Mesenchymal stem cell (in vitro differentiated cells and primary cell): Measurements from ENCODE around the gene CHCHD4.

ENCODE experiments used
- DNase-seq: peaks from one replicate; pipeline ENCODE4 v3.0.0-alpha.2; 2013
- H2AFZ ChIP-seq: one replicate; pipeline ENCODE4 v1.6.1; 2013; ENCODE audit warnings: low read depth, mild to moderate bottlenecking, control low read depth, inconsistent platforms, low read length, moderate library complexity
- H2AK5ac ChIP-seq: 2 replicates; pipeline ENCODE4 v1.6.1; 2013; ENCODE audit warnings: low read length, moderate library complexity, mild to moderate bottlenecking, inconsistent platforms; ENCODE audit not compliant: severe bottlenecking
- H2BK120ac ChIP-seq: one replicate; pipeline ENCODE4 v1.6.1; 2013; ENCODE audit warnings: low read depth, mild to moderate bottlenecking, inconsistent platforms, low read length, moderate library complexity
- H2BK12ac ChIP-seq, 2 experiments: one replicate each; pipeline ENCODE4 v1.6.1; 2013; ENCODE audit warnings: inconsistent platforms in 2 of 2, low read length in 2 of 2, mild to moderate bottlenecking in 2 of 2, moderate library complexity in 2 of 2, control low read depth in 1 of 2
- H2BK15ac ChIP-seq: one replicate; pipeline ENCODE4 v1.6.1; 2013; ENCODE audit warnings: mild to moderate bottlenecking, low read depth, inconsistent platforms; ENCODE audit not compliant: poor library complexity, severe bottlenecking
- H2BK5ac ChIP-seq: 2 replicates; pipeline ENCODE4 v1.6.1; 2013; ENCODE audit warnings: low read depth, mild to moderate bottlenecking, low read length, control low read depth, inconsistent platforms; ENCODE audit not compliant: poor library complexity, severe bottlenecking
- H3K14ac ChIP-seq, 2 experiments: one replicate each; pipeline ENCODE4 v1.6.1; 2013; ENCODE audit warnings: inconsistent platforms in 2 of 2, low read length in 2 of 2, control low read depth in 1 of 2, mild to moderate bottlenecking in 1 of 2, moderate library complexity in 1 of 2
- H3K18ac ChIP-seq, 2 experiments: one replicate each; pipeline ENCODE4 v1.6.1; 2013; ENCODE audit warnings: inconsistent platforms in 2 of 2, low read length in 2 of 2, control low read depth in 1 of 2, low read depth in 1 of 2, mild to moderate bottlenecking in 1 of 2
- H3K23ac ChIP-seq, 2 experiments: one replicate each; pipeline ENCODE4 v1.6.1; 2013; ENCODE audit warnings: inconsistent platforms in 2 of 2, low read length in 2 of 2, mild to moderate bottlenecking in 2 of 2, moderate library complexity in 2 of 2, control low read depth in 1 of 2
- H3K27ac ChIP-seq: 2 replicates; pipeline ENCODE4 v1.5.1; 2013; ENCODE audit warnings: mild to moderate bottlenecking, moderate library complexity, low read length, control low read depth, inconsistent platforms; ENCODE audit not compliant: poor library complexity, severe bottlenecking
- H3K27me3 ChIP-seq, 2 experiments: 2 replicates each; pipeline versions ENCODE4 v1.6.1 to v1.7.0; 2013; ENCODE audit warnings: low read length in 2 of 2, mild to moderate bottlenecking in 2 of 2, moderate library complexity in 2 of 2, control low read depth in 1 of 2, inconsistent platforms in 1 of 2; ENCODE audit not compliant: control insufficient read depth in 1 of 2, insufficient read depth in 1 of 2
- H3K36me3 ChIP-seq, 2 experiments: 2 replicates each; pipeline versions ENCODE4 v1.6.1 to v1.7.0; 2013; ENCODE audit warnings: low read length in 2 of 2, control low read depth in 1 of 2, inconsistent platforms in 1 of 2, low read depth in 1 of 2, mild to moderate bottlenecking in 1 of 2; ENCODE audit not compliant: insufficient read depth in 2 of 2, control insufficient read depth in 1 of 2
- H3K4ac ChIP-seq, 2 experiments: one replicate each; pipeline ENCODE4 v1.6.1; 2013; ENCODE audit warnings: inconsistent platforms in 2 of 2, low read length in 2 of 2, mild to moderate bottlenecking in 2 of 2, moderate library complexity in 2 of 2, control low read depth in 1 of 2, low read depth in 1 of 2
- H3K4me1 ChIP-seq: 2 replicates; pipeline ENCODE4 v1.6.1; 2013; ENCODE audit warnings: low read depth, low read length, control low read depth; ENCODE audit not compliant: control insufficient read depth, insufficient read depth
- H3K4me2 ChIP-seq: 2 replicates; pipeline ENCODE4 v1.6.1; 2013; ENCODE audit warnings: low read length, mild to moderate bottlenecking, inconsistent platforms; ENCODE audit not compliant: poor library complexity, severe bottlenecking
- H3K4me3 ChIP-seq, 2 experiments: 2 replicates each; pipeline versions ENCODE4 v1.5.1 to v1.7.0; 2013; ENCODE audit warnings: low read length in 2 of 2, mild to moderate bottlenecking in 2 of 2, control low read depth in 1 of 2, low read depth in 1 of 2; ENCODE audit not compliant: insufficient read depth in 1 of 2
- H3K79me1 ChIP-seq: replicated peaks from 2 replicates; pipeline ENCODE4 v1.6.1; 2013; ENCODE audit warnings: mild to moderate bottlenecking, control low read depth, low read length, inconsistent platforms; ENCODE audit not compliant: poor library complexity, severe bottlenecking
- H3K9ac ChIP-seq: 2 replicates; pipeline ENCODE4 v1.7.0; 2013; ENCODE audit warnings: mild to moderate bottlenecking, low read length, moderate library complexity
- H3K9me3 ChIP-seq: 2 replicates; pipeline ENCODE4 v1.7.0; 2013; ENCODE audit warnings: mild to moderate bottlenecking, low read length; ENCODE audit not compliant: control insufficient read depth
- H4K8ac ChIP-seq: one replicate; pipeline ENCODE4 v1.6.1; 2013; ENCODE audit warnings: inconsistent platforms, mild to moderate bottlenecking, low read length, moderate library complexity
- H4K91ac ChIP-seq: one replicate; pipeline ENCODE4 v1.6.1; 2013; ENCODE audit warnings: mild to moderate bottlenecking, low read length, inconsistent platforms
- whole genome bisulfite sequencing: methylation state at CpG from one replicate; pipeline ENCODE4 v1.1.7; 2013; ENCODE audit warnings: mixed read lengths; 5-methylcytosine and 5-hydroxymethylcytosine counted together

CHCHD4 gene

GRCh38 chr3:14156201-14156600 is 31.5 kb upstream of the CHCHD4 start:
- no peaks in the 10 kb centered on the region for H3K27me3 ChIP-seq
- H2BK12ac ChIP-seq = no peak overlapping the region
- WGBS = 96% methylated on average over 7 of the region's 7 CpGs
- no peak overlapping the region for H3K14ac ChIP-seq
- no peak overlapping the region for H4K91ac ChIP-seq
- no peak overlapping the region for H2BK15ac ChIP-seq
- no peak overlapping the region for H2BK5ac ChIP-seq
- H3K36me3 ChIP-seq = peaks cover 65 to 95% of the 10 kb centered on the region in 2 experiments
- H4K8ac ChIP-seq = no peak overlapping the region
- no peak overlapping the region for H3K4ac ChIP-seq
- no peak overlapping the region for H2BK120ac ChIP-seq
- no peak overlapping the region for H3K9ac ChIP-seq
- peaks cover 2% of the 10 kb centered on the region for H3K4me1 ChIP-seq
- H3K9me3 ChIP-seq = peaks cover 6% of the 10 kb centered on the region
- no peak for DNase-seq
- no peak overlapping the region for H3K4me2 ChIP-seq
- no peak overlapping the region for H3K23ac ChIP-seq
- H3K27ac ChIP-seq = no peak overlapping the region
- no peak overlapping the region for H2AK5ac ChIP-seq
- no peak overlapping the region for H2AFZ ChIP-seq
- no peak overlapping the region for H3K4me3 ChIP-seq
- H3K79me1 ChIP-seq = peaks cover 60% of the 10 kb centered on the region
- no peak overlapping the region for H3K18ac ChIP-seq

GRCh38 chr3:14154895-14155440 is 30.3 kb upstream of the CHCHD4 start:
- Histone ChIP-seq H2AFZ (no peak overlapping the region), H3K27ac (no peak overlapping the region), H3K27me3 (no peaks in the 10 kb centered on the region), H2BK12ac (no peak overlapping the region), H3K4me1 (peaks cover 2% of the 10 kb centered on the region), H2BK15ac (no peak overlapping the region), H3K18ac (no peak overlapping the region), H3K36me3 (peaks cover 73 to 94% of the 10 kb centered on the region in 2 experiments), H3K4me2 (no peak overlapping the region), H4K8ac (no peak overlapping the region), H2BK5ac (no peak overlapping the region), H3K9ac (no peak overlapping the region), H2AK5ac (no peak overlapping the region), H3K79me1 (peaks cover 55% of the 10 kb centered on the region), H3K23ac (no peak overlapping the region), H3K4me3 (no peak overlapping the region), H3K4ac (no peak overlapping the region), H4K91ac (no peak overlapping the region), H2BK120ac (no peak overlapping the region), H3K14ac (no peak overlapping the region), H3K9me3 (no peaks in the 10 kb centered on the region)
- WGBS = 87% methylated on average over 7 of the region's 7 CpGs
- no peak for DNase-seq

- peaks cover 2% of the 10 kb centered on the region for H3K4me1 ChIP-seq
- no peak overlapping the region for H3K14ac ChIP-seq
- no peak overlapping the region for H4K8ac ChIP-seq
- no peak overlapping the region for H2BK12ac ChIP-seq
- no peak overlapping the region for H2BK5ac ChIP-seq
- no peak overlapping the region for H3K23ac ChIP-seq
- H2BK15ac ChIP-seq = no peak overlapping the region
- H2AFZ ChIP-seq = no peak overlapping the region
- no peaks in the 10 kb centered on the region for H3K9me3 ChIP-seq
- no peak overlapping the region for H4K91ac ChIP-seq
- no peak overlapping the region for H2AK5ac ChIP-seq
- no peak overlapping the region for H3K27ac ChIP-seq
- H3K4ac ChIP-seq = no peak overlapping the region
- no peak for DNase-seq
- H2BK120ac ChIP-seq = no peak overlapping the region
- H3K4me2 ChIP-seq = no peak overlapping the region
- H3K27me3 ChIP-seq = no peaks in the 10 kb centered on the region
- H3K9ac ChIP-seq = no peak overlapping the region
- 97% methylated on average over 5 of the region's 5 CpGs for WGBS
- H3K79me1 ChIP-seq = peaks cover 53% of the 10 kb centered on the region
- no peak overlapping the region for H3K18ac ChIP-seq
- peaks cover 70 to 91% of the 10 kb centered on the region in 2 experiments for H3K36me3 ChIP-seq
- no peak overlapping the region for H3K4me3 ChIP-seq
Observed at GRCh38 chr3:14154276-14154675, 29.6 kb upstream of the CHCHD4 start.

DNA sequence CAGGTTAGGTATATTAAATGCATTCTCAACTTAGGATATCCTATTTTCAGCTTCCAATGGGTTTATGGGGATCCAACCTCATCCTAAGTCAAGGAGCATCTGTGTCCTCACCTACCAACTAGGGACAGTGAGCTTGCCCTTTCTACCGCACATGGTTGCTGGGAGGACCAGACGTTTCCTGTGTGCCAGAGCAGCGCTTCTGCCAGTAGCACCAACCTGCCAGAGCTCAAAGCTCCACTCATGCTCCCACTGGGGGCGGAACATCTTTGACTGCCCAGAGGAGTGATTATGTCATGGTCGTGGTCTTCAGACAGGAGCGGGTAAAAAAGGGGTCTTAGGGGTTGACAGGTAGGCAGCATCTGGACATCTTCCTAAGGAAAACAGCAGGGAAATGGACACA is 29.0 kb upstream of the CHCHD4 start:
- Histone ChIP-seq H3K18ac (no peak overlapping the region), H3K4me1 (peaks cover 2% of the 10 kb centered on the region), H3K9ac (no peak overlapping the region), H4K91ac (no peak overlapping the region), H3K14ac (no peak overlapping the region), H3K79me1 (peaks cover 53% of the 10 kb centered on the region), H4K8ac (no peak overlapping the region), H2BK12ac (no peak overlapping the region), H2AFZ (no peak overlapping the region), H2BK120ac (no peak overlapping the region), H3K4ac (no peak overlapping the region), H3K36me3 (peaks cover 71 to 87% of the 10 kb centered on the region in 2 experiments), H3K4me3 (no peak overlapping the region), H3K9me3 (no peaks in the 10 kb centered on the region), H2AK5ac (no peak overlapping the region), H2BK15ac (no peak overlapping the region), H3K4me2 (no peak overlapping the region), H3K27me3 (no peaks in the 10 kb centered on the region), H3K27ac (no peak overlapping the region), H2BK5ac (no peak overlapping the region), H3K23ac (no peak overlapping the region)
- 95% methylated on average over 5 of the region's 6 CpGs for WGBS
- DNase-seq = no peak
